Measurements from ENCODE around the gene HIC1. TPM values are rescaled to one million over a fixed set of nuclear protein-coding genes. Genes with fewer than 3 reads are reported as not detected.

HIC1 gene
- polyA plus RNA-seq, 3 donors: 0.13 to 14.2 (median 0.30) TPM

GRCh38 chr17:2064980-2065785 is 10.3 kb downstream of the HIC1 start:
- WGBS (ENCODE audit: insufficient coverage): 89% methylated on average over 24 of the region's 24 CpGs

GRCh38 chr17:2065949-2066400 is 11.1 kb downstream of the HIC1 start:
- peaks cover 83 to 87% of the 10 kb centered on the region in 2 donors for H3K36me3 Mint-ChIP-seq

More at GRCh38 chr17:2064980-2065785, 10.3 kb downstream of the HIC1 start:
- Mint-ChIP-seq H3K27me3 (ENCODE audit: low read depth in 3 of 3) (peaks cover 5 to 15% (median 7%) of the 10 kb centered on the region in 3 donors), H3K27ac (peak overlapping the region in 1 of 7 donors; percentile 69), H3K9me3 (no peaks in the 10 kb centered on the region), H3K4me3 (no peak overlapping the region), H3K36me3 (peaks cover 84 to 89% of the 10 kb centered on the region in 2 donors), H3K4me1 (peaks cover 23% of the 10 kb centered on the region)
- peaks cover 3 to 7% of the 10 kb centered on the region in 2 donors for H3K4me1 ChIP-seq (ENCODE audit: control insufficient read depth in 1 of 2, insufficient read depth in 2 of 2, low read length in 2 of 2)
- no peaks in the 10 kb centered on the region for H3K9me3 ChIP-seq (replicated peaks in 1 of 2; ENCODE audit: control insufficient read depth in 1 of 2, insufficient read depth in 1 of 2, low read length in 2 of 2)
- TF ChIP-seq, protein P1, sequence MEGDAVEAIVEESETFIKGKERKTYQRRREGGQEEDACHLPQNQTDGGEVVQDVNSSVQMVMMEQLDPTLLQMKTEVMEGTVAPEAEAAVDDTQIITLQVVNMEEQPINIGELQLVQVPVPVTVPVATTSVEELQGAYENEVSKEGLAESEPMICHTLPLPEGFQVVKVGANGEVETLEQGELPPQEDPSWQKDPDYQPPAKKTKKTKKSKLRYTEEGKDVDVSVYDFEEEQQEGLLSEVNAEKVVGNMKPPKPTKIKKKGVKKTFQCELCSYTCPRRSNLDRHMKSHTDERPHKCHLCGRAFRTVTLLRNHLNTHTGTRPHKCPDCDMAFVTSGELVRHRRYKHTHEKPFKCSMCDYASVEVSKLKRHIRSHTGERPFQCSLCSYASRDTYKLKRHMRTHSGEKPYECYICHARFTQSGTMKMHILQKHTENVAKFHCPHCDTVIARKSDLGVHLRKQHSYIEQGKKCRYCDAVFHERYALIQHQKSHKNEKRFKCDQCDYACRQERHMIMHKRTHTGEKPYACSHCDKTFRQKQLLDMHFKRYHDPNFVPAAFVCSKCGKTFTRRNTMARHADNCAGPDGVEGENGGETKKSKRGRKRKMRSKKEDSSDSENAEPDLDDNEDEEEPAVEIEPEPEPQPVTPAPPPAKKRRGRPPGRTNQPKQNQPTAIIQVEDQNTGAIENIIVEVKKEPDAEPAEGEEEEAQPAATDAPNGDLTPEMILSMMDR (IDR thresholded peaks at IDR 0.05): peak; percentile 71
- no peak overlapping the region for H3K27ac ChIP-seq (ENCODE audit: low read depth in 1 of 2, low read length in 2 of 2)
- no peaks in the 10 kb centered on the region for H4K20me1 ChIP-seq (ENCODE audit: insufficient read depth, low read length)
- H3K4me2 ChIP-seq (replicated peaks; ENCODE audit: extremely low read depth, low read length, poor library complexity, severe bottlenecking): no peak overlapping the region
- H3K9ac ChIP-seq (ENCODE audit: insufficient read depth, low read length, poor library complexity, severe bottlenecking): no peak overlapping the region
- peaks cover 0 to under 1% of the 10 kb centered on the region in 2 donors for H3K27me3 ChIP-seq (ENCODE audit: control insufficient read depth in 2 of 2, insufficient read depth in 2 of 2, low read length in 2 of 2)
- no peak overlapping the region for H3K4me3 ChIP-seq (replicated peaks in 1 of 3; ENCODE audit: low read depth in 2 of 3, low read length in 3 of 3)
- peak in 2 of 3 donors; percentile 44 to 70 for DNase-seq
- H2AFZ ChIP-seq (ENCODE audit: insufficient read depth, low read depth, low read length, poor library complexity, severe bottlenecking): no peak overlapping the region
- no peaks in the 10 kb centered on the region for H3K79me2 ChIP-seq (ENCODE audit: insufficient read depth, low read length)
- H3K36me3 ChIP-seq (replicated peaks in 1 of 2; ENCODE audit: control insufficient read depth in 1 of 2, insufficient read depth in 2 of 2, low read length in 2 of 2): peaks cover 21 to 72% of the 10 kb centered on the region in 2 donors
- intact Hi-C loops (cut with micrococcal nuclease): no loop called here

More at GRCh38 chr17:2065949-2066400, 11.1 kb downstream of the HIC1 start:
- peaks cover 5 to 9% of the 10 kb centered on the region in 2 donors for H3K4me1 ChIP-seq (ENCODE audit: control insufficient read depth in 1 of 2, insufficient read depth in 2 of 2, low read length in 2 of 2)
- intact Hi-C loops (cut with micrococcal nuclease): no loop called here
- DNase-seq: no peak
- 95% methylated on average over 4 of the region's 10 CpGs for WGBS (ENCODE audit: insufficient coverage)
- no peak overlapping the region for H3K9ac ChIP-seq (ENCODE audit: insufficient read depth, low read length, poor library complexity, severe bottlenecking)
- no peak overlapping the region for H3K27ac ChIP-seq (ENCODE audit: low read depth in 1 of 2, low read length in 2 of 2)
- no peaks in the 10 kb centered on the region for H4K20me1 ChIP-seq (ENCODE audit: insufficient read depth, low read length)
- H2AFZ ChIP-seq (ENCODE audit: insufficient read depth, low read depth, low read length, poor library complexity, severe bottlenecking): no peak overlapping the region
- TF ChIP-seq, protein P1 (IDR thresholded peaks at IDR 0.05): no peak
- no peaks in the 10 kb centered on the region for H3K9me3 Mint-ChIP-seq
- H3K4me2 ChIP-seq (replicated peaks; ENCODE audit: extremely low read depth, low read length, poor library complexity, severe bottlenecking): no peak overlapping the region
- H3K27me3 ChIP-seq (ENCODE audit: control insufficient read depth in 2 of 2, insufficient read depth in 2 of 2, low read length in 2 of 2): no peaks in the 10 kb centered on the region
- peaks cover 17 to 72% of the 10 kb centered on the region in 2 donors for H3K36me3 ChIP-seq (replicated peaks in 1 of 2; ENCODE audit: control insufficient read depth in 1 of 2, insufficient read depth in 2 of 2, low read length in 2 of 2)
- no peaks in the 10 kb centered on the region for H3K79me2 ChIP-seq (ENCODE audit: insufficient read depth, low read length)
- H3K4me1 Mint-ChIP-seq: peaks cover 23% of the 10 kb centered on the region
- H3K4me3 Mint-ChIP-seq: no peak overlapping the region
- no peaks in the 10 kb centered on the region for H3K9me3 ChIP-seq (replicated peaks in 1 of 2; ENCODE audit: control insufficient read depth in 1 of 2, insufficient read depth in 1 of 2, low read length in 2 of 2)
- H3K27me3 Mint-ChIP-seq (ENCODE audit: low read depth in 3 of 3): peaks cover 2 to 7% (median 5%) of the 10 kb centered on the region in 3 donors
- no peak overlapping the region for H3K4me3 ChIP-seq (replicated peaks in 1 of 3; ENCODE audit: low read depth in 2 of 3, low read length in 3 of 3)
- H3K27ac Mint-ChIP-seq: peak overlapping the region in 1 of 7 donors; percentile 69
